ENCODE data around the gene SPCS1.

The SPCS1 gene

GRCh38 chr3:52679199-52679538 lies 26.7 kb upstream of the SPCS1 start:
- TF ChIP-seq PPARA (CRISPR knock-in tag; IDR thresholded peaks at IDR 0.05; ENCODE audit: borderline replicate concordance), result no peak
- TF ChIP-seq PATZ1 (CRISPR knock-in tag; IDR thresholded peaks at IDR 0.05; ENCODE audit: borderline replicate concordance), result no peak
- no peak for TF ChIP-seq ISL1 (CRISPR knock-in tag; IDR thresholded peaks at IDR 0.05)
- no peak for TF ChIP-seq ZNF565 (CRISPR knock-in tag; conservative IDR thresholded peaks at IDR 0.05; ENCODE audit: low read depth)
- TF ChIP-seq ZNF8 (CRISPR knock-in tag; IDR thresholded peaks at IDR 0.05), result no peak
- TF ChIP-seq ARNTL (CRISPR knock-in tag; IDR thresholded peaks at IDR 0.05; ENCODE audit: borderline replicate concordance, low read depth), result no peak
- TF ChIP-seq CSDC2 (CRISPR knock-in tag; IDR thresholded peaks at IDR 0.05), result no peak
- no peak for TF ChIP-seq TSHZ2 (CRISPR knock-in tag; IDR thresholded peaks at IDR 0.05)
- TF ChIP-seq GLIS3 (CRISPR knock-in tag; IDR thresholded peaks at IDR 0.05), result no peak
- no peak for TF ChIP-seq CREB5 (CRISPR knock-in tag; IDR thresholded peaks at IDR 0.05; ENCODE audit: low read depth)
- TF ChIP-seq ZFP3 (CRISPR knock-in tag; IDR thresholded peaks at IDR 0.05), result no peak
- no peak for TF ChIP-seq BACH2 (CRISPR knock-in tag; IDR thresholded peaks at IDR 0.05; ENCODE audit: borderline replicate concordance)
- ATAC-seq, result no peak

GRCh38 chr3:52679811-52680210 lies 26.1 kb upstream of the SPCS1 start:
- ATAC-seq, result no peak
- no peak for TF ChIP-seq SNAI2 (CRISPR knock-in tag; IDR thresholded peaks at IDR 0.05)
- TF ChIP-seq TSHZ2 (CRISPR knock-in tag; IDR thresholded peaks at IDR 0.05), result no peak

GRCh38 chr3:52681596-52681995 lies 24.3 kb upstream of the SPCS1 start:
- no peak for TF ChIP-seq ZNF8 (CRISPR knock-in tag; IDR thresholded peaks at IDR 0.05)
- TF ChIP-seq GLIS3 (CRISPR knock-in tag; IDR thresholded peaks at IDR 0.05), result no peak
- TF ChIP-seq ZFP30 (CRISPR knock-in tag; IDR thresholded peaks at IDR 0.05), result no peak
- TF ChIP-seq ZFP3 (CRISPR knock-in tag; IDR thresholded peaks at IDR 0.05), result no peak
- no peak for TF ChIP-seq ESRRG (CRISPR knock-in tag; IDR thresholded peaks at IDR 0.05)
- TF ChIP-seq ZNF565 (CRISPR knock-in tag; conservative IDR thresholded peaks at IDR 0.05; ENCODE audit: low read depth), result no peak
- TF ChIP-seq OSR1 (CRISPR knock-in tag; IDR thresholded peaks at IDR 0.05), result no peak
- no peak for TF ChIP-seq CREB5 (CRISPR knock-in tag; IDR thresholded peaks at IDR 0.05; ENCODE audit: low read depth)
- TF ChIP-seq PPARA (CRISPR knock-in tag; IDR thresholded peaks at IDR 0.05; ENCODE audit: borderline replicate concordance), result no peak
- TF ChIP-seq BACH2 (CRISPR knock-in tag; IDR thresholded peaks at IDR 0.05; ENCODE audit: borderline replicate concordance), result no peak
- no peak for TF ChIP-seq TSHZ2 (CRISPR knock-in tag; IDR thresholded peaks at IDR 0.05)
- no peak for TF ChIP-seq ISL1 (CRISPR knock-in tag; IDR thresholded peaks at IDR 0.05)
- no peak for TF ChIP-seq TCF4 (CRISPR knock-in tag; IDR thresholded peaks at IDR 0.05; ENCODE audit: borderline replicate concordance)
- TF ChIP-seq CSDC2 (CRISPR knock-in tag; IDR thresholded peaks at IDR 0.05), result no peak
- TF ChIP-seq ARNTL (CRISPR knock-in tag; IDR thresholded peaks at IDR 0.05; ENCODE audit: borderline replicate concordance, low read depth), result no peak
- TF ChIP-seq TOX (CRISPR knock-in tag; IDR thresholded peaks at IDR 0.05; ENCODE audit: borderline replicate concordance), result no peak
- no peak for TF ChIP-seq PATZ1 (CRISPR knock-in tag; IDR thresholded peaks at IDR 0.05; ENCODE audit: borderline replicate concordance)
- no peak for TF ChIP-seq SNAI2 (CRISPR knock-in tag; IDR thresholded peaks at IDR 0.05)
- ATAC-seq, result no peak
